ENCODE measurements around the gene CADM1.

GRCh38 chr11:115164774-115165173, 339.4 kb downstream of the CADM1 start:
- TF ChIP-seq SIN3A (IDR thresholded peaks at IDR 0.05; ENCODE audit: borderline replicate concordance, insufficient read depth, low read length) = no peak
- TF ChIP-seq TAF1 (IDR thresholded peaks at IDR 0.05; ENCODE audit: borderline replicate concordance, insufficient read depth, low read length) = no peak
- no peak for TF ChIP-seq POLR2AphosphoS5 (IDR thresholded peaks at IDR 0.05; ENCODE audit: low read depth, low read length)
- no peak for TF ChIP-seq REST (IDR thresholded peaks at IDR 0.05; ENCODE audit: insufficient read depth in 1 of 2, low read depth in 2 of 2, low read length in 2 of 2)
- no peak for TF ChIP-seq FOXP2 (optimal IDR thresholded peaks at IDR 0.05; ENCODE audit: borderline replicate concordance, extremely low read depth, extremely low read length, insufficient read depth)

All from PFSK-1 (cell line).